Tibial nerve (tissue), 4 donors: ENCODE data around the gene IRX5. TPM values are rescaled to one million over a fixed set of nuclear protein-coding genes. Genes with fewer than 3 reads are reported as not detected.
A peak's percentile ranks its signal among the peaks of the same experiment; 100 is the strongest.

Source experiments
- DNase-seq, 2 donors: peaks; one replicate each; pipeline ENCODE4 v3.0.0-alpha.2; 2019; ENCODE audit warnings: low spot score in 2 of 2
- H3K27ac ChIP-seq, 4 donors: fragments of 200-600 bp; sonication (generic) in 3 of 4; one replicate each; pipeline ENCODE4 v1.5.1; 2017 to 2019; ENCODE audit warnings: mild to moderate bottlenecking in 1 of 4
- H3K27me3 ChIP-seq, 2 donors: fragments of 200-600 bp; sonication (generic) in 1 of 2; one replicate each; pipeline versions ENCODE4 v1.5.1 to v1.6.0; 2017 to 2019
- H3K36me3 ChIP-seq, 3 donors: fragments of 200-600 bp; sonication (generic); one replicate each; pipeline ENCODE4 v1.5.1; 2018 to 2019
- H3K4me1 ChIP-seq, 4 donors: fragments of 200-600 bp; sonication (generic) in 3 of 4; one replicate each; pipeline ENCODE4 v1.5.1; 2017 to 2019
- H3K4me3 ChIP-seq, 4 donors: fragments of 200-600 bp; sonication (generic) in 3 of 4; one replicate each; pipeline ENCODE4 v1.5.1; 2017 to 2019; ENCODE audit warnings: mild to moderate bottlenecking in 1 of 4, moderate library complexity in 1 of 4
- H3K9me3 ChIP-seq, 4 donors: fragments of 200-600 bp; sonication (generic) in 3 of 4; one replicate each; pipeline ENCODE4 v1.5.1; 2017 to 2019
- CTCF ChIP-seq, 5 experiments: fragments of 200-600 bp in 3 of 5; fragments of 450-650 bp in 2 of 5; sonication (generic) in 3 of 5; IDR thresholded peaks; one replicate each; pipeline ENCODE4 v1.5.1; 2016 to 2019; ENCODE audit warnings: antibody characterized with exemption in 5 of 5, mild to moderate bottlenecking in 3 of 5, moderate library complexity in 2 of 5
- EP300 ChIP-seq, 2 donors: sonication (generic); formaldehyde crosslinking; IDR thresholded peaks; one replicate each; pipeline ENCODE4 v1.6.1; 2017; ENCODE audit warnings: antibody characterized with exemption in 2 of 2, mild to moderate bottlenecking in 1 of 2
- POLR2A ChIP-seq, 2 donors: fragments of 450-650 bp; IDR thresholded peaks; one replicate each; pipeline ENCODE4 v1.6.1; 2017; ENCODE audit warnings: antibody characterized with exemption in 2 of 2, mild to moderate bottlenecking in 2 of 2, moderate library complexity in 2 of 2
- WGBS, 2 donors: methylation state at CpG; one replicate each; pipeline ENCODE4 v1.1.5; 2018; 5-methylcytosine and 5-hydroxymethylcytosine counted together
- total RNA-seq, 4 donors: library from RNA; depleted of rRNA; stranded (reverse); fragments of >200 nt; gene quantifications; one replicate each; pipeline ENCODE4 v1.1.0, GENCODE V29; 2016

Gene IRX5
- total RNA-seq = not detected

GRCh38 chr16:54930005-54930868, at the start of gene IRX5:
Gene IRX5, plus strand, starts transcription at chr16:54930865. Its CDS starts 334 bp downstream, at chr16:54931199.
- DNase-seq = peak; percentile 40 to 64
- Histone ChIP-seq H3K36me3 (no peaks in the 10 kb centered on the region), H3K27ac (peak within 1 kb of the TSS in 2 of 4 donors; percentile 29 to 61), H3K4me3 (peak within 1 kb of the TSS; percentile 40 to 72 (median 46)), H3K4me1 (peaks cover 0 to 55% (median 19%) of the 10 kb centered on the region in 4 donors), H3K27me3 (peaks cover 10 to 83% of the 10 kb centered on the region in 2 donors), H3K9me3 (no peaks in the 10 kb centered on the region)
- TF ChIP-seq EP300 (IDR thresholded peaks at IDR 0.05) (peak in 1 of 2 donors; percentile 4), POLR2A (IDR thresholded peaks at IDR 0.05) (no peak), CTCF (IDR thresholded peaks at IDR 0.05) (peak in 1 of 5 experiments; percentile 26)
- 1% methylated on average over 49 to 63 of the region's 71 CpGs for WGBS, 2 donors

GRCh38 chr16:54882556-54882955, 48.1 kb upstream of the IRX5 start:
- H3K36me3 ChIP-seq = no peaks in the 10 kb centered on the region
- no peaks in the 10 kb centered on the region for H3K27me3 ChIP-seq
- no peak overlapping the region for H3K4me3 ChIP-seq
- DNase-seq = no peak
- no peaks in the 10 kb centered on the region for H3K4me1 ChIP-seq
- H3K27ac ChIP-seq = no peak overlapping the region
- H3K9me3 ChIP-seq = peaks cover 0 to 41% (median 0%) of the 10 kb centered on the region in 4 donors
- TF ChIP-seq EP300 (IDR thresholded peaks at IDR 0.05) = no peak
- TF ChIP-seq POLR2A (IDR thresholded peaks at IDR 0.05) = no peak
- no peak for TF ChIP-seq CTCF (IDR thresholded peaks at IDR 0.05)
- 25 to 27% methylated on average over 2 of the region's 2 CpGs for WGBS, 2 donors

- no peak overlapping the region for H3K4me3 ChIP-seq
- WGBS, 2 donors = 82 to 92% methylated on average over 1 of the region's 1 CpG
- H3K9me3 ChIP-seq = peaks cover 0 to 41% (median 0%) of the 10 kb centered on the region in 4 donors
- no peaks in the 10 kb centered on the region for H3K4me1 ChIP-seq
- H3K27me3 ChIP-seq = no peaks in the 10 kb centered on the region
- no peak overlapping the region for H3K27ac ChIP-seq
- no peaks in the 10 kb centered on the region for H3K36me3 ChIP-seq
- TF ChIP-seq CTCF (IDR thresholded peaks at IDR 0.05) (no peak), POLR2A (IDR thresholded peaks at IDR 0.05) (no peak), EP300 (IDR thresholded peaks at IDR 0.05) (no peak)
- DNase-seq = no peak
These were observed 47.3 kb upstream of the IRX5 start for GRCh38 chr16:54883358-54883757.

DNA sequence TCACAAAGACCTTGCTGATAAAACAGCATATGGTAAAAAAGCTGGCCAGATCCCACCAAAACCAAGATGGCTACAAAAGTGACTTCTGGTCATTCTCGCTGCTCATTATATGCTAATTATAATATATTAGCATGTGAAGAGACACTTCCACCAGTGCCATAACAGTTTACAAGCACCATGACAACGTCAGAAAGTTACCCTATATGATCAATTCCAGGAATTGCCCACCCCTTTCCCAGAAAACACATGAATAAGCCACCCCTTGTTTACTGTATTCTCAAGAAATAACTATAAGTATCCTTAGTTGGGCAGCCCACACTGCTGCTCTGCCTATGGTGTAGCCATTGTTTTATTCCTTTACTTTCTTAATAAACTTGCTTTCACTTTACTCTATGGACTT, 44.6 kb upstream of the IRX5 start:
- Histone ChIP-seq H3K9me3 (peaks cover 0 to 31% (median 0%) of the 10 kb centered on the region in 4 donors), H3K27me3 (no peaks in the 10 kb centered on the region), H3K27ac (no peak overlapping the region), H3K4me1 (no peaks in the 10 kb centered on the region), H3K4me3 (no peak overlapping the region), H3K36me3 (no peaks in the 10 kb centered on the region)
- WGBS, 2 donors = 78 to 79% methylated on average over 2 of the region's 2 CpGs
- DNase-seq = no peak
- no peak for TF ChIP-seq POLR2A (IDR thresholded peaks at IDR 0.05)
- no peak for TF ChIP-seq EP300 (IDR thresholded peaks at IDR 0.05)
- TF ChIP-seq CTCF (IDR thresholded peaks at IDR 0.05) = no peak

GRCh38 chr16:54890381-54890780, 40.3 kb upstream of the IRX5 start:
- no peak overlapping the region for H3K4me3 ChIP-seq
- whole genome bisulfite sequencing, 2 donors = 50 to 56% methylated on average over 4 of the region's 4 CpGs
- H3K9me3 ChIP-seq = peaks cover 0 to 10% (median 0%) of the 10 kb centered on the region in 4 donors
- DNase-seq = no peak
- H3K27me3 ChIP-seq = no peaks in the 10 kb centered on the region
- no peaks in the 10 kb centered on the region for H3K4me1 ChIP-seq
- H3K27ac ChIP-seq = no peak overlapping the region
- H3K36me3 ChIP-seq = no peaks in the 10 kb centered on the region
- TF ChIP-seq EP300 (IDR thresholded peaks at IDR 0.05) = no peak
- no peak for TF ChIP-seq CTCF (IDR thresholded peaks at IDR 0.05)
- TF ChIP-seq POLR2A (IDR thresholded peaks at IDR 0.05) = no peak
